ENCODE measurements around the gene RNU2-63P. TPM values are rescaled to one million over a fixed set of nuclear protein-coding genes. Genes with fewer than 3 reads are reported as not detected.

The RNU2-63P gene
- total and polyA plus RNA-seq, 2 donors (not counting 1 experiment from before 2014, with no cell fraction given): 9.3 TPM; not detected in 1

DNA sequence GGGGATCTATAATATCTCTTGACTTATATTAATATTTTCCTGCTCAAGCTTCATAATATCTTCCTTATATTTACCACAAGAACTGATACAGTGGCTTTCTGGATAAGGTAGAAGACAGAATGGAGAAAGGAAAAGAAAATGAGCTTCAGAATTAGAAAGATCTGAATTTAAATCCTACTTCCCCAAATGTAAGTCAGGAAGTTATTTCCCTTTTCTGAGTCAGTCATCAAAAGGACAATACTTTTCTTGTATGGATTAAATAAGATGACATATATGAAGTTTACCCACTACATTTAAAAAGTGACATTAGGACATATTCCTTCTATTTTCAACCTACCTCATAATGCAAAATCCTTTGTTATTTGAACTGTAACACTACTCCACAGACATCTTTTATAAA lies 20.3 kb upstream of the RNU2-63P start:
- no peaks in the 10 kb centered on the region for H3K9me3 ChIP-seq (ENCODE audit: control extremely low read depth in 1 of 3, control insufficient read depth in 2 of 3, insufficient read depth in 1 of 3, low read length in 2 of 3)
- ChIA-PET POLR2A (no interaction called here), CTCF (interaction anchor here (1.0 to 3.0 kb wide), 2 partner anchors 17 to 24 kb away, joined by 3 to 13 read pairs; no protein-coding TSS in a partner anchor)
- no peak for TF ChIP-seq EZH2 (IDR thresholded peaks at IDR 0.05; ENCODE audit: borderline replicate concordance, insufficient read depth, low read depth, low read length, poor library complexity, severe bottlenecking)
- TF ChIP-seq, protein P1, sequence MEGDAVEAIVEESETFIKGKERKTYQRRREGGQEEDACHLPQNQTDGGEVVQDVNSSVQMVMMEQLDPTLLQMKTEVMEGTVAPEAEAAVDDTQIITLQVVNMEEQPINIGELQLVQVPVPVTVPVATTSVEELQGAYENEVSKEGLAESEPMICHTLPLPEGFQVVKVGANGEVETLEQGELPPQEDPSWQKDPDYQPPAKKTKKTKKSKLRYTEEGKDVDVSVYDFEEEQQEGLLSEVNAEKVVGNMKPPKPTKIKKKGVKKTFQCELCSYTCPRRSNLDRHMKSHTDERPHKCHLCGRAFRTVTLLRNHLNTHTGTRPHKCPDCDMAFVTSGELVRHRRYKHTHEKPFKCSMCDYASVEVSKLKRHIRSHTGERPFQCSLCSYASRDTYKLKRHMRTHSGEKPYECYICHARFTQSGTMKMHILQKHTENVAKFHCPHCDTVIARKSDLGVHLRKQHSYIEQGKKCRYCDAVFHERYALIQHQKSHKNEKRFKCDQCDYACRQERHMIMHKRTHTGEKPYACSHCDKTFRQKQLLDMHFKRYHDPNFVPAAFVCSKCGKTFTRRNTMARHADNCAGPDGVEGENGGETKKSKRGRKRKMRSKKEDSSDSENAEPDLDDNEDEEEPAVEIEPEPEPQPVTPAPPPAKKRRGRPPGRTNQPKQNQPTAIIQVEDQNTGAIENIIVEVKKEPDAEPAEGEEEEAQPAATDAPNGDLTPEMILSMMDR (IDR thresholded peaks at IDR 0.05): no peak
- H3K4me3 ChIP-seq (ENCODE audit: control extremely low read depth in 1 of 5, extremely low read depth in 1 of 5, insufficient read depth in 1 of 5, low read depth in 2 of 5, low read length in 4 of 5): no peak overlapping the region
- DNase-seq (no peak), ATAC-seq (ENCODE audit: low read depth) (no peak)
- no peak overlapping the region for H3K27ac Mint-ChIP-seq
- H3K4me1 Mint-ChIP-seq: peaks cover 33% of the 10 kb centered on the region
- H3K27ac ChIP-seq (ENCODE audit: low read length in 2 of 2): no peak overlapping the region
- H3K27me3 Mint-ChIP-seq: no peaks in the 10 kb centered on the region
- H3K4me1 ChIP-seq (ENCODE audit: control insufficient read depth in 2 of 2, insufficient read depth in 2 of 2, low read length in 2 of 2): no peaks in the 10 kb centered on the region
- peaks cover 25% of the 10 kb centered on the region for H3K79me2 ChIP-seq (ENCODE audit: control insufficient read depth, insufficient read depth, low read length)
- H3K4me3 Mint-ChIP-seq: no peak overlapping the region
- no peak overlapping the region for H3K4me2 ChIP-seq (replicated peaks; ENCODE audit: low read depth, low read length, poor library complexity, severe bottlenecking)
- intact Hi-C loops (cut with micrococcal nuclease): no loop called here
- H3K9me3 Mint-ChIP-seq (ENCODE audit: insufficient read depth): no peaks in the 10 kb centered on the region
- H2AFZ ChIP-seq (ENCODE audit: insufficient read depth, low read depth, low read length, poor library complexity, severe bottlenecking): no peak overlapping the region
- no peaks in the 10 kb centered on the region for H3K27me3 ChIP-seq (replicated peaks in 1 of 4; ENCODE audit: control extremely low read depth in 1 of 4, control insufficient read depth in 3 of 4, insufficient read depth in 4 of 4, low read length in 3 of 4)
- no peak overlapping the region for H3K9ac ChIP-seq (ENCODE audit: low read length)
- no peaks in the 10 kb centered on the region for H4K20me1 ChIP-seq (ENCODE audit: control insufficient read depth, insufficient read depth, low read length, poor library complexity, severe bottlenecking)
- H3K36me3 ChIP-seq (replicated peaks in 1 of 2; ENCODE audit: control extremely low read depth in 1 of 2, control insufficient read depth in 1 of 2, extremely low read depth in 1 of 2, insufficient read depth in 2 of 2, low read length in 1 of 2): peaks cover 6 to 25% of the 10 kb centered on the region in 2 experiments

DNA sequence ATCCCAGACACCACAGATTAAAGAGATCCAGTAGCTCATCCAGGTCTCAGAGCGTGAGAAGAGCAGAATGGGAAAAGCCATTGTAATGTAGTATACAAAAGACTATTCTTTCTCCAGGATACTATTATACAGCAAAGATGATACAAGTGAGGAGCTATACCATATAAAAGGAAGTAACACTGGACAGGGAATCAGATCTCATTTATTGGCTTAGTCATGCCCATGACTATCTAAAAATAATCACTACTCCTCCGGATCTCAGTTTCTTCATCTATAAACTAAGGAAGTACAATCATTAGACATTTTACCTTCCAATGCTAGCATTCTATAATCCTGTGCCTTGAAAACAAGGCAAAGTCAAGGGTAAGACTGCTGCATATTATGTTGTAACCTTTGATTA lies 19.8 kb upstream of the RNU2-63P start:
- Mint-ChIP-seq H3K4me3 (no peak overlapping the region), H3K27me3 (no peaks in the 10 kb centered on the region), H3K9me3 (ENCODE audit: insufficient read depth) (no peaks in the 10 kb centered on the region), H3K4me1 (peaks cover 33% of the 10 kb centered on the region), H3K27ac (no peak overlapping the region)
- Histone ChIP-seq H4K20me1 (ENCODE audit: control insufficient read depth, insufficient read depth, low read length, poor library complexity, severe bottlenecking) (no peaks in the 10 kb centered on the region), H2AFZ (ENCODE audit: insufficient read depth, low read depth, low read length, poor library complexity, severe bottlenecking) (no peak overlapping the region), H3K4me3 (ENCODE audit: control extremely low read depth in 1 of 5, extremely low read depth in 1 of 5, insufficient read depth in 1 of 5, low read depth in 2 of 5, low read length in 4 of 5) (no peak overlapping the region), H3K27me3 (replicated peaks in 1 of 4; ENCODE audit: control extremely low read depth in 1 of 4, control insufficient read depth in 3 of 4, insufficient read depth in 4 of 4, low read length in 3 of 4) (no peaks in the 10 kb centered on the region), H3K36me3 (replicated peaks in 1 of 2; ENCODE audit: control extremely low read depth in 1 of 2, control insufficient read depth in 1 of 2, extremely low read depth in 1 of 2, insufficient read depth in 2 of 2, low read length in 1 of 2) (peaks cover 6 to 25% of the 10 kb centered on the region in 2 experiments), H3K27ac (ENCODE audit: low read length in 2 of 2) (no peak overlapping the region), H3K9me3 (ENCODE audit: control extremely low read depth in 1 of 3, control insufficient read depth in 2 of 3, insufficient read depth in 1 of 3, low read length in 2 of 3) (no peaks in the 10 kb centered on the region), H3K4me2 (replicated peaks; ENCODE audit: low read depth, low read length, poor library complexity, severe bottlenecking) (no peak overlapping the region), H3K9ac (ENCODE audit: low read length) (no peak overlapping the region), H3K4me1 (ENCODE audit: control insufficient read depth in 2 of 2, insufficient read depth in 2 of 2, low read length in 2 of 2) (no peaks in the 10 kb centered on the region), H3K79me2 (ENCODE audit: control insufficient read depth, insufficient read depth, low read length) (peaks cover 21% of the 10 kb centered on the region)
- ATAC-seq (ENCODE audit: low read depth) (no peak), DNase-seq (no peak)
- POLR2A ChIA-PET: no interaction called here
- TF ChIP-seq, protein P1 (IDR thresholded peaks at IDR 0.05): no peak
- TF ChIP-seq EZH2 (IDR thresholded peaks at IDR 0.05; ENCODE audit: borderline replicate concordance, insufficient read depth, low read depth, low read length, poor library complexity, severe bottlenecking): no peak
- intact Hi-C loops (cut with micrococcal nuclease): no loop called here
- no CpG with 5 or more reads among the region's 2 CpGs for WGBS (ENCODE audit: insufficient coverage)
- CTCF ChIA-PET: interaction anchor here (1.0 to 3.0 kb wide), 2 partner anchors 18 to 24 kb away, joined by 3 to 13 read pairs; no protein-coding TSS in a partner anchor
